ENCODE data around the gene C5orf15.

C5orf15 gene

GRCh38 chr5:133927300-133928180 is 40.9 kb downstream of the C5orf15 start:
- TF ChIP-seq RAD21 (IDR thresholded peaks at IDR 0.05; ENCODE audit: low read depth) (no peak), TCF12 (IDR thresholded peaks at IDR 0.05; ENCODE audit: low read depth) (no peak), CREB1 (IDR thresholded peaks at IDR 0.05; ENCODE audit: low read depth) (no peak), YY1 (IDR thresholded peaks at IDR 0.05; ENCODE audit: low read depth) (no peak), REST (IDR thresholded peaks at IDR 0.05; ENCODE audit: low read depth) (no peak), TAF1 (IDR thresholded peaks at IDR 0.05; ENCODE audit: low read depth) (no peak), FOXM1 (IDR thresholded peaks at IDR 0.05; ENCODE audit: borderline replicate concordance, low read depth) (no peak), EP300 (IDR thresholded peaks at IDR 0.05; ENCODE audit: borderline replicate concordance) (no peak), ZBTB7A (IDR thresholded peaks at IDR 0.05; ENCODE audit: low read depth) (no peak), EGR1 (IDR thresholded peaks at IDR 0.05) (no peak), NFIC (IDR thresholded peaks at IDR 0.05) (no peak), CEBPB (IDR thresholded peaks at IDR 0.05) (no peak), TEAD4 (IDR thresholded peaks at IDR 0.05) (no peak)
- TF ChIP-seq, protein P1, sequence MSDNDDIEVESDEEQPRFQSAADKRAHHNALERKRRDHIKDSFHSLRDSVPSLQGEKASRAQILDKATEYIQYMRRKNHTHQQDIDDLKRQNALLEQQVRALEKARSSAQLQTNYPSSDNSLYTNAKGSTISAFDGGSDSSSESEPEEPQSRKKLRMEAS (IDR thresholded peaks at IDR 0.05), result no peak
- TF ChIP-seq, protein P2, sequence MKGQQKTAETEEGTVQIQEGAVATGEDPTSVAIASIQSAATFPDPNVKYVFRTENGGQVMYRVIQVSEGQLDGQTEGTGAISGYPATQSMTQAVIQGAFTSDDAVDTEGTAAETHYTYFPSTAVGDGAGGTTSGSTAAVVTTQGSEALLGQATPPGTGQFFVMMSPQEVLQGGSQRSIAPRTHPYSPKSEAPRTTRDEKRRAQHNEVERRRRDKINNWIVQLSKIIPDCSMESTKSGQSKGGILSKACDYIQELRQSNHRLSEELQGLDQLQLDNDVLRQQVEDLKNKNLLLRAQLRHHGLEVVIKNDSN (IDR thresholded peaks at IDR 0.05), result no peak

DNA sequence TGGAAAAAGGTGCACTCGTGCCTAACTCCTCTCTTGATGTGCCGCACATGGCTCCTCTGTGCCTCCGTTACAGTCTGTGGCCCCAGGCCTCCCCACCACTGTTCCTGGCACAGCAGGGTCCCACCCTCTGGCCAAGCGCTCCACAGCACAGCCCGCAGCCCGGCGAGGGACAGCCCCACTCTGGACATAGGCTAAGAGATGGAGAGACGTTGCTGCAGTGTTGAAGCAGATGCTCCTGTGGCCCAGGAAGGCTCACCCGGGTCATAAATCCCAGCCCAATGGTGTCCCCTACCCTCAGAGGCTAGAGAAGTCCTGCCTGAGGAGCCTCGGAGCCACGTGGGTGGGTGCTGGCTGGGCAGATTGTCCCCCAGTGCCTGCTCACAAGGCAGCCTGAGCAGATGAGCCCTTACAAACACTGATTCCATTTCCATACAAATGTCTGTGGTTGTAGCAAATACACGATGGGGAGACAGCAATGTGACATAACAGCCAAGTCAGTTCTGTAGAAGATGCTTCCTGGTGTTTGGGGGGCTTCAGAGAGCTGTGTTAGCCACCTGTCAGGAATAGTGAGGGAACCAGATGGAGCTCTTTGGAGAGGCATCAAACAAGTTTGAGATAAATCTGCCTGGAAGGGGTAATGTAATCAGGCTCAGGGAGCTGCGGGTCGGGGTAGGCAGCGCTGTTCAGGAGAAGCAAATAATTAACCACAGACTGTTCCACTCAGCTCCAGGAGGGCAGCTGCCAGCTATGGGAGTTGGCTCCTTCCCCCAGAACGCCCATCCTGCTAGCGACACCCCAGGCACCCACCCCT is 41.7 kb downstream of the C5orf15 start:
- TF ChIP-seq FOXM1 (IDR thresholded peaks at IDR 0.05; ENCODE audit: borderline replicate concordance, low read depth) (no peak), EP300 (IDR thresholded peaks at IDR 0.05; ENCODE audit: borderline replicate concordance) (no peak), TAF1 (IDR thresholded peaks at IDR 0.05; ENCODE audit: low read depth) (no peak), REST (IDR thresholded peaks at IDR 0.05; ENCODE audit: low read depth) (no peak), CREB1 (IDR thresholded peaks at IDR 0.05; ENCODE audit: low read depth) (no peak)
- TF ChIP-seq, protein P2 (IDR thresholded peaks at IDR 0.05), result no peak

DNA sequence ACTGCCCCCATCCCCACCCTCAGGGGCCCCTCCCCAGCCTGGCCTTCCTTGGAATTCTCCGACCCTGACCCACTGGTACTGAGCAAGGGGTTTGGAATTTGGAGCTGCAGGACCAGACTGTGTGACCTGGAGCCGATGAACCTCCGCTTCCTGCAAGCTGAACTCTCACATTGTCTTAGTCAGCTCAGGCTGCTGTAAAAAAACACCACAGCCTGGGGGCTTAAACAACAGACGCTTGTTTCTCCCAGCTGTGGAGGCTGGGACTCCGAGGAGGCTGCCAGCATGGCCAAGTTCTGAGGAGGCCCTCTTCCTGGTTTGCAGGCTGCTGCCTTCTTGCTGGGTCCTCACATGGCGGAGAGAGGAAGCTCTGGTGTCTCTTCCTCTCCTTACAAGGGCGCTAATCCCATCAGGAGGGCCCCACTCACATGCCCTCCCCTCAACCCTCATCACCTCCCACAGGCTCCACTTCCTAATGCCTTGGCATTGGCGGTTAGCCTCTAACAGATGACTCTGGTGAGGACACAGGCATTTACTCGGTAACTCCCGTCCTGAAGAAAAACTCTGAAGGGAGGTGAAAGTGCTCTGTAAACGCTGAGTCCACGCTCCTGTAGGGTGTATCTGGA is 42.4 kb downstream of the C5orf15 start:
- no peak for TF ChIP-seq EP300 (IDR thresholded peaks at IDR 0.05; ENCODE audit: borderline replicate concordance)
- TF ChIP-seq REST (IDR thresholded peaks at IDR 0.05; ENCODE audit: low read depth), result no peak
- TF ChIP-seq ZBTB7A (IDR thresholded peaks at IDR 0.05; ENCODE audit: low read depth), result no peak
- no peak for TF ChIP-seq FOXM1 (IDR thresholded peaks at IDR 0.05; ENCODE audit: borderline replicate concordance, low read depth)
- TF ChIP-seq TCF12 (IDR thresholded peaks at IDR 0.05; ENCODE audit: low read depth), result no peak

- TF ChIP-seq TEAD4 (IDR thresholded peaks at IDR 0.05) (no peak), FOXM1 (IDR thresholded peaks at IDR 0.05; ENCODE audit: borderline replicate concordance, low read depth) (no peak), EGR1 (IDR thresholded peaks at IDR 0.05) (no peak), TCF12 (IDR thresholded peaks at IDR 0.05; ENCODE audit: low read depth) (no peak)
These were observed 43.2 kb downstream of the C5orf15 start for GRCh38 chr5:133925269-133925668.
